ENCODE data around the gene PSMD8. TPM values are rescaled to one million over a fixed set of nuclear protein-coding genes. Genes with fewer than 3 reads are reported as not detected.

Gene PSMD8
- total RNA-seq = 308 and 462 TPM in 2 replicates

GRCh38 chr19:38374332-38375097 lies at the start of gene PSMD8:
PSMD8 (plus strand) TSS chr19:38374571; CDS start chr19:38374602, 31 bp downstream.

GRCh38 chr19:38387550-38388348 lies 13.4 kb downstream of the PSMD8 start, which contains the start of gene GGN:
GGN (minus strand) TSS chr19:38388034; CDS start chr19:38387261, 773 bp downstream.

GRCh38 chr19:38388349-38389100 lies 14.2 kb downstream of the PSMD8 start, which contains the start of gene SPRED3:
SPRED3 (plus strand) TSS chr19:38388697; CDS start chr19:38390303, 1,606 bp downstream.

GRCh38 chr19:38402967-38403674 lies 28.8 kb downstream of the PSMD8 start, which contains the start of gene FAM98C:
FAM98C (plus strand) TSS chr19:38403093; CDS start chr19:38403154, 61 bp downstream.

GRCh38 chr19:38425810-38426466 lies 51.6 kb downstream of the PSMD8 start, which contains the start of gene RASGRP4:
RASGRP4 (minus strand) TSS chr19:38426219; CDS start chr19:38426091, 128 bp downstream.

GRCh38 chr19:38433268-38433733 lies 58.9 kb downstream of the PSMD8 start, which contains the start of gene RYR1:
RYR1 (plus strand) TSS chr19:38433691; CDS start chr19:38433830, 139 bp downstream.

Other genes with a start within 250 kb of the PSMD8 start
- gene DPF1, start 150.3 kb upstream of the PSMD8 start, total RNA-seq = 0.50 and 2.8 TPM in 2 replicates
- gene PPP1R14A, start 118.2 kb upstream of the PSMD8 start, total RNA-seq = 0.44 and 1.6 TPM in 2 replicates
- 0.55 and 1.7 TPM in 2 replicates for gene SPINT2, start 110.0 kb upstream of the PSMD8 start, total RNA-seq
- not detected in 2 replicates for gene C19orf33, start 70.3 kb upstream of the PSMD8 start, total RNA-seq
- gene YIF1B, start 58.6 kb upstream of the PSMD8 start, total RNA-seq = 53.6 and 73.6 TPM in 2 replicates
- 1.5 and 5.2 TPM in 2 replicates for gene KCNK6, start 54.7 kb upstream of the PSMD8 start, total RNA-seq
- gene CATSPERG, start 38.7 kb upstream of the PSMD8 start, total RNA-seq = 0.22 and 1.6 TPM in 2 replicates
- gene GGN, start 13.5 kb downstream of the PSMD8 start, total RNA-seq = 0.11 and 0.62 TPM in 2 replicates
- 2.4 TPM in 2 replicates for gene SPRED3, start 14.1 kb downstream of the PSMD8 start, total RNA-seq
- gene FAM98C, start 28.5 kb downstream of the PSMD8 start, total RNA-seq = 7.2 and 8.0 TPM in 2 replicates
- not detected in 2 replicates for gene RASGRP4, start 51.6 kb downstream of the PSMD8 start, total RNA-seq
- gene RYR1, start 59.1 kb downstream of the PSMD8 start, total RNA-seq = under 0.01 and 0.11 TPM in 2 replicates
- gene MAP4K1, start 243.4 kb downstream of the PSMD8 start, total RNA-seq = 0.55 TPM in 1 of 2 replicates, not detected in the other
- 371 and 436 TPM in 2 replicates for gene EIF3K, start 244.6 kb downstream of the PSMD8 start, total RNA-seq